Prostate gland (tissue), 2 donors: ENCODE data around the gene SUPT3H. TPM values are rescaled to one million over a fixed set of nuclear protein-coding genes. Genes with fewer than 3 reads are reported as not detected.

ENCODE experiments used
- DNase-seq: peaks from one replicate; pipeline ENCODE4 v3.0.0-alpha.2; 2019; ENCODE audit warnings: low spot score
- H3K27ac ChIP-seq, 2 donors: fragments of 200-600 bp; sonication (generic); 2 replicates each; pipeline ENCODE4 v1.5.1; 2017 to 2019
- H3K27me3 ChIP-seq: fragments of 200-600 bp; sonication (generic); replicated peaks from 2 replicates; pipeline ENCODE4 v1.5.1; 2019; ENCODE audit not compliant: insufficient read depth
- H3K36me3 ChIP-seq, 2 donors: fragments of 200-600 bp; sonication (generic); 1 replicate in 1 of 2; 2 replicates in 1 of 2; pipeline versions ENCODE4 v1.5.1 to v1.8.1; 2017 to 2019
- H3K4me1 ChIP-seq: fragments of 200-600 bp; sonication (generic); replicated peaks from 2 replicates; pipeline ENCODE4 v1.5.1; 2019
- H3K4me3 ChIP-seq, 2 donors: fragments of 200-600 bp; sonication (generic); 2 replicates each; pipeline ENCODE4 v1.5.1; 2017 to 2019
- H3K9me3 ChIP-seq: fragments of 200-600 bp; sonication (generic); 2 replicates; pipeline ENCODE4 v1.5.1; 2017
- POLR2A ChIP-seq: fragments of 450-650 bp; IDR thresholded peaks from one replicate; pipeline ENCODE4 v1.6.1; 2016; ENCODE audit warnings: antibody characterized with exemption, mild to moderate bottlenecking
- POLR2AphosphoS5 ChIP-seq: sonication (generic); formaldehyde crosslinking; IDR thresholded peaks from one replicate; pipeline ENCODE4 v1.6.1; 2017; ENCODE audit warnings: antibody characterized with exemption
- WGBS: methylation state at CpG from one replicate; pipeline ENCODE4 v1.1.5; 2018; 5-methylcytosine and 5-hydroxymethylcytosine counted together
- intact Hi-C: fragments of 100-400 bp; cut with DNase I; formaldehyde crosslinking; loops from one replicate; pipeline ENCODE4 v1.14.2; 2022
- total RNA-seq, 2 donors: library from RNA; depleted of rRNA; stranded (reverse); fragments of >200 nt; gene quantifications; one replicate each; pipeline ENCODE4 v1.1.0, GENCODE V29; 2016
- TF ChIP-seq, protein P1 (sequence below), 4 experiments: fragments of 200-600 bp in 2 of 4; fragments of 450-650 bp in 2 of 4; sonication (generic) in 2 of 4; IDR thresholded peaks; 1 replicate in 3 of 4; 2 replicates in 1 of 4; pipeline ENCODE4 v1.5.1; 2016 to 2019; ENCODE audit warnings: antibody characterized with exemption in 4 of 4, mild to moderate bottlenecking in 2 of 4, moderate library complexity in 2 of 4

SUPT3H gene
- total RNA-seq, 2 donors from 2014 or later = 4.6 to 13.1 TPM

DNA sequence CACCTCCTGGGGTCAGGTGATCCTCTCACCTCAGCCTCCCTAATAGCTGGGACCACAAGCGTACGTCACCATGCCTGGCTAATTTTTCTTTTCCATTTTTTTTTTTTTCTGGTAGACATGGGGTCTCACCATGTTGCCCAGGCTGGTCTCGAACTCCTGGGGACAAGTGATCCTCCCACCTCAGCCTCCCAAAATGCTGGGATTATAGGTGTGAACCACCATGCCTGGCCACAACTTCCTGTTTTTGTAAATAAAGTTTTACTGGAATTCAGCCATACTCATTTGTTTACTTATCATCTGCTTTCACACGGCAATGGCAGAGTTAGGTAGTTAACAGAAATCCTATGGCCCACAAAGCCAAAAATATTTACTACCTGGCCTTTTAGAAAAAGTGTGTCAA is 57.4 kb downstream of the SUPT3H start:
- Histone ChIP-seq H3K4me3 (no peak overlapping the region), H3K36me3 (no peaks in the 10 kb centered on the region), H3K9me3 (no peaks in the 10 kb centered on the region), H3K4me1 (no peaks in the 10 kb centered on the region), H3K27ac (no peak overlapping the region), H3K27me3 (no peaks in the 10 kb centered on the region)
- no peak for DNase-seq
- WGBS = 84% methylated on average over 4 of the region's 4 CpGs
- intact Hi-C loops = no loop called here
- TF ChIP-seq POLR2A (no peak), POLR2AphosphoS5 (no peak)
- TF ChIP-seq, protein P1, sequence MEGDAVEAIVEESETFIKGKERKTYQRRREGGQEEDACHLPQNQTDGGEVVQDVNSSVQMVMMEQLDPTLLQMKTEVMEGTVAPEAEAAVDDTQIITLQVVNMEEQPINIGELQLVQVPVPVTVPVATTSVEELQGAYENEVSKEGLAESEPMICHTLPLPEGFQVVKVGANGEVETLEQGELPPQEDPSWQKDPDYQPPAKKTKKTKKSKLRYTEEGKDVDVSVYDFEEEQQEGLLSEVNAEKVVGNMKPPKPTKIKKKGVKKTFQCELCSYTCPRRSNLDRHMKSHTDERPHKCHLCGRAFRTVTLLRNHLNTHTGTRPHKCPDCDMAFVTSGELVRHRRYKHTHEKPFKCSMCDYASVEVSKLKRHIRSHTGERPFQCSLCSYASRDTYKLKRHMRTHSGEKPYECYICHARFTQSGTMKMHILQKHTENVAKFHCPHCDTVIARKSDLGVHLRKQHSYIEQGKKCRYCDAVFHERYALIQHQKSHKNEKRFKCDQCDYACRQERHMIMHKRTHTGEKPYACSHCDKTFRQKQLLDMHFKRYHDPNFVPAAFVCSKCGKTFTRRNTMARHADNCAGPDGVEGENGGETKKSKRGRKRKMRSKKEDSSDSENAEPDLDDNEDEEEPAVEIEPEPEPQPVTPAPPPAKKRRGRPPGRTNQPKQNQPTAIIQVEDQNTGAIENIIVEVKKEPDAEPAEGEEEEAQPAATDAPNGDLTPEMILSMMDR (IDR thresholded peaks at IDR 0.05) = no peak

DNA sequence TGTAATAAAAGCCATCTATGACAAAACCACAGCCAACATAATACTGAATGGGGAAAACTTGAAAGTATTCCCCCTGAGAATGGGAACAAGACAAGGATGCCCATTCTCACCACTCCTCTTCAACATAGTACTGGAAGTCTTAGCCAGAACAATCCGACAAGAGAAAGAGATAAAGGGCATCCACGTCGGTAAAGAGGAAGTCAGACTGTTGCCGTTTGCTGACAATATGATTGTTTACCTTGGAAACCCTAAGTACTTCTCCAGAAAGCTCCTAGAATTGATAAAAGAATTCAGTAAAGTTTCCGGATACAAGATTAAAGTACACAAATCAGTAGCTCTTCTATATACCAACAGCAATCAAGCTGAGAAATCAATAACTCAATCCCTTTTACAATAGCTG is 63.6 kb downstream of the SUPT3H start:
- H3K4me1 ChIP-seq = no peaks in the 10 kb centered on the region
- no peak for DNase-seq
- intact Hi-C loops = no loop called here
- H3K4me3 ChIP-seq = no peak overlapping the region
- H3K27ac ChIP-seq = no peak overlapping the region
- H3K27me3 ChIP-seq = no peaks in the 10 kb centered on the region
- TF ChIP-seq, protein P1 (IDR thresholded peaks at IDR 0.05) = no peak
- TF ChIP-seq POLR2AphosphoS5 = no peak
- TF ChIP-seq POLR2A = no peak
- 56% methylated on average over 5 of the region's 5 CpGs for WGBS
- H3K36me3 ChIP-seq = no peaks in the 10 kb centered on the region
- H3K9me3 ChIP-seq = no peaks in the 10 kb centered on the region

DNA sequence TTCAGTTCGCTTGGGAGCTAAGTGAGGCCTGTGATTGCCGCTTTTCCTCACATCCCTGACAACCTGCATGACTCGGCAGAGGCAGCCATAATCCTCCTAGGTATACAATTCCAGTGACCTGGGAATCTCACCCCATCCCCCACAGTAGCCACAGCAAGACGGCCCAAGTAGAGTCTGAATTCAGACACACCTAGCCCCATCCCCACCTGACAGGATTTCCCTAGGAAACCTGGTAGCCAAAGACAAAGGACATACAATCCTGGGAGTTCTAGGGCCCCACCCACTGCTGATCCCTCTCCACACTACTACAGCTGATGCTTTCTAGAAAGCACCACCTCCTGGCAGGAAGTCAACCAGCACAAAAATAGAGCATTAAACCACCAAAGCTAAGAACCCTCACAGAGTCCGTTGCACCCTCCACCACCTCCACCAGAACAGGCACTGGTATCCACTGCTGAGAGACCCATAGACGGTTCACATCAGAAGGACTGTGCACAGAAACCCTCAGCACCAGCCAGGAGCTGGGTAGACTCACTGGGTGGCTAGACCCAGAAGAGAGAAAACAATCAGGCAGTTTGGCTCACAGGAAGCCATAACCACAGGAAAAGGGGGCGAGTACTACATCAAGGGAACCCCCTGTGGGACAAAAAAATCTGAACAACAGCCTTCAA is 67.5 kb downstream of the SUPT3H start:
- no peak for DNase-seq
- H3K27me3 ChIP-seq = no peaks in the 10 kb centered on the region
- WGBS = 96% methylated on average over 7 of the region's 7 CpGs
- TF ChIP-seq, protein P1 (IDR thresholded peaks at IDR 0.05) = no peak
- TF ChIP-seq POLR2A (no peak), POLR2AphosphoS5 (no peak)
- no peak overlapping the region for H3K27ac ChIP-seq
- no peak overlapping the region for H3K4me3 ChIP-seq
- H3K9me3 ChIP-seq = no peaks in the 10 kb centered on the region
- intact Hi-C loops = no loop called here
- no peaks in the 10 kb centered on the region for H3K4me1 ChIP-seq
- no peaks in the 10 kb centered on the region for H3K36me3 ChIP-seq

DNA sequence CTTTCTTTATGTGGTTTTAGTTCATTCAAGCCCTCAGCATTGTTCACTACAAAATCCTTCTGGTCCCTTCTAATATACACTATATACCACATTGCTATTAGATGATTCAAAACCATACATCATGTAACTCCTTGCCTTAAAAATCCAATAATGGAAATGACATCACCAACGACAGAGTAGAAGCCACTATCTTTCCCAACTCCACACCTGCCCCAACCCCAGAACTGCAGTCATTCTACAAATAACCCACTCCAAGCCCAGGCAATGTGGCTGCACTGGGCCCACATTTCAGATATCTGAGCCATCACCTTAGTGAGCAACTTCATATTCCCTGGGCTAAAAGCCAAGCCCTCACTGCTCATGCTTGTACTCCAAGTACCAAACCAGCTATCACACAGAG is 72.2 kb downstream of the SUPT3H start:
- intact Hi-C loops = no loop called here
- H3K27ac ChIP-seq = no peak overlapping the region
- no peaks in the 10 kb centered on the region for H3K36me3 ChIP-seq
- WGBS = 89% methylated on average over 1 of the region's 1 CpG
- H3K9me3 ChIP-seq = no peaks in the 10 kb centered on the region
- DNase-seq = no peak
- no peak overlapping the region for H3K4me3 ChIP-seq
- TF ChIP-seq, protein P1 (IDR thresholded peaks at IDR 0.05) = no peak
- TF ChIP-seq POLR2A = no peak
- no peak for TF ChIP-seq POLR2AphosphoS5
- H3K4me1 ChIP-seq = no peaks in the 10 kb centered on the region
- no peaks in the 10 kb centered on the region for H3K27me3 ChIP-seq

DNA sequence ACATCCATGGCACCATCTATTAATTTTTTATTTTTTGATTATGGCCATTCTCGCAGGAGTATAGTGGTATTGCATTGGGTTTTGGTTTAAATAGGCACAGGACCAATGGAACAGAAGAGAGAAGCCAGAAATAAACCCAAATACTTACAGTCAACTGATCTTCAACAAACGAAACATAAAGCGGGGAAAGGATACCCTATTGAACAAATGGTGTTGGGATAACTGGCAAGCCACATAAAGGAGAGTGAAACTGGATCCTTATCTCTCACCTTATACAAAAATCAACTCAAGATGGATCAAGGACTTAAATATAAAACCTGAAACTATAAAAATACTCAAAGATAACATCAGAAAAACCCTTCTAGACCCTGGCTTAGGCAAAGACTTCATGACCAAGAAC is 74.9 kb downstream of the SUPT3H start:
- Histone ChIP-seq H3K27me3 (no peaks in the 10 kb centered on the region), H3K27ac (no peak overlapping the region), H3K9me3 (no peaks in the 10 kb centered on the region), H3K4me1 (no peaks in the 10 kb centered on the region), H3K36me3 (no peaks in the 10 kb centered on the region), H3K4me3 (no peak overlapping the region)
- WGBS = 94% methylated on average over 3 of the region's 3 CpGs
- no peak for DNase-seq
- intact Hi-C loops = no loop called here
- TF ChIP-seq POLR2A (no peak), POLR2AphosphoS5 (no peak)
- TF ChIP-seq, protein P1 (IDR thresholded peaks at IDR 0.05) = no peak
